ENCODE results near the gene FBXW7. TPM values are rescaled to one million over a fixed set of nuclear protein-coding genes. Genes with fewer than 3 reads are reported as not detected.

The FBXW7 gene
- polyA plus RNA-seq, 1 of the 3 experiments (the other 2 are of a cell fraction), result 7.7 TPM

DNA sequence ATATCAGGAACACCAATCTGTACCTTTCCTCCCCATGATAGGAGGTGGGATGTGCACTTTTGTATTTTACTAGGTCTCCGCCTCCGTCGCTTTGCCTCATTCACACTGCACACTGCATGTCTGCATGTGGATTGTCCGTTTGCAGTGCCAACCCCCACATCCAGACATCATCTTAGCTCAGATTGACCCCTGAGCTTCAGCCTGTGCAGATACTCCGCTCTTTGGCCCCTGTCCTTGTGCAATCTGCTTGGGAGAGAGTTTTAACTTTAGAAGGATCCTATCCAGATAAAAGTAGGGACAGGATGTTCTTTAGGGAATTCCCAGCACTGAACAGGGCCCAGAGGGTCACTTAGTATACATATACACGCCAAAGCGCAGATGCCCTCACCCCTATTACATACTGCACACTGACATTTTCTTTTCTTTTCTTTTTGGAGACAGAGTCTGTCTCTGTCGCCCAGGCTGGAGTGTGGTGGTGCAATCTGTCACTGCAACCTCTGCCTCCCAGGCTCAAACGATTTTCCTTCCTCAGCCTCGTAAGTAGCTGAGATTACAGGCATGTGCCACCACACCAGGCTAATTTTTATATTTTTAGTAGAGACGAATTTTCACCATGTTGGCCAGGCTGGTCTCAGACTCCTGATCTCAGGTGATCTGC is 43.3 kb upstream of the FBXW7 start:
- TF ChIP-seq RCOR1 (IDR thresholded peaks at IDR 0.05; ENCODE audit: low read length) (no peak), MXI1 (IDR thresholded peaks at IDR 0.05; ENCODE audit: low read depth, low read length) (no peak), CHD2 (IDR thresholded peaks at IDR 0.05; ENCODE audit: low read length, partially characterized antibody) (no peak), NFIC (IDR thresholded peaks at IDR 0.05; ENCODE audit: borderline replicate concordance) (no peak)
- TF ChIP-seq, protein P1, sequence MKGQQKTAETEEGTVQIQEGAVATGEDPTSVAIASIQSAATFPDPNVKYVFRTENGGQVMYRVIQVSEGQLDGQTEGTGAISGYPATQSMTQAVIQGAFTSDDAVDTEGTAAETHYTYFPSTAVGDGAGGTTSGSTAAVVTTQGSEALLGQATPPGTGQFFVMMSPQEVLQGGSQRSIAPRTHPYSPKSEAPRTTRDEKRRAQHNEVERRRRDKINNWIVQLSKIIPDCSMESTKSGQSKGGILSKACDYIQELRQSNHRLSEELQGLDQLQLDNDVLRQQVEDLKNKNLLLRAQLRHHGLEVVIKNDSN (IDR thresholded peaks at IDR 0.05; ENCODE audit: borderline replicate concordance, low read depth), result no peak
- TF ChIP-seq, protein P2, sequence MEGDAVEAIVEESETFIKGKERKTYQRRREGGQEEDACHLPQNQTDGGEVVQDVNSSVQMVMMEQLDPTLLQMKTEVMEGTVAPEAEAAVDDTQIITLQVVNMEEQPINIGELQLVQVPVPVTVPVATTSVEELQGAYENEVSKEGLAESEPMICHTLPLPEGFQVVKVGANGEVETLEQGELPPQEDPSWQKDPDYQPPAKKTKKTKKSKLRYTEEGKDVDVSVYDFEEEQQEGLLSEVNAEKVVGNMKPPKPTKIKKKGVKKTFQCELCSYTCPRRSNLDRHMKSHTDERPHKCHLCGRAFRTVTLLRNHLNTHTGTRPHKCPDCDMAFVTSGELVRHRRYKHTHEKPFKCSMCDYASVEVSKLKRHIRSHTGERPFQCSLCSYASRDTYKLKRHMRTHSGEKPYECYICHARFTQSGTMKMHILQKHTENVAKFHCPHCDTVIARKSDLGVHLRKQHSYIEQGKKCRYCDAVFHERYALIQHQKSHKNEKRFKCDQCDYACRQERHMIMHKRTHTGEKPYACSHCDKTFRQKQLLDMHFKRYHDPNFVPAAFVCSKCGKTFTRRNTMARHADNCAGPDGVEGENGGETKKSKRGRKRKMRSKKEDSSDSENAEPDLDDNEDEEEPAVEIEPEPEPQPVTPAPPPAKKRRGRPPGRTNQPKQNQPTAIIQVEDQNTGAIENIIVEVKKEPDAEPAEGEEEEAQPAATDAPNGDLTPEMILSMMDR (IDR thresholded peaks at IDR 0.05), result no peak
- TF ChIP-seq, protein P3, sequence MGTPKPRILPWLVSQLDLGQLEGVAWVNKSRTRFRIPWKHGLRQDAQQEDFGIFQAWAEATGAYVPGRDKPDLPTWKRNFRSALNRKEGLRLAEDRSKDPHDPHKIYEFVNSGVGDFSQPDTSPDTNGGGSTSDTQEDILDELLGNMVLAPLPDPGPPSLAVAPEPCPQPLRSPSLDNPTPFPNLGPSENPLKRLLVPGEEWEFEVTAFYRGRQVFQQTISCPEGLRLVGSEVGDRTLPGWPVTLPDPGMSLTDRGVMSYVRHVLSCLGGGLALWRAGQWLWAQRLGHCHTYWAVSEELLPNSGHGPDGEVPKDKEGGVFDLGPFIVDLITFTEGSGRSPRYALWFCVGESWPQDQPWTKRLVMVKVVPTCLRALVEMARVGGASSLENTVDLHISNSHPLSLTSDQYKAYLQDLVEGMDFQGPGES (IDR thresholded peaks at IDR 0.05; ENCODE audit: low read depth, low read length), result no peak
- Histone ChIP-seq H2AFZ (ENCODE audit: low read depth) (no peak overlapping the region), H3K27me3 (ENCODE audit: insufficient read depth) (no peaks in the 10 kb centered on the region), H3K27ac (ENCODE audit: low read depth in 2 of 2, low read length in 1 of 2) (no peak overlapping the region), H3K36me3 (replicated peaks in 1 of 2; ENCODE audit: control insufficient read depth in 1 of 2, insufficient read depth in 2 of 2, low read length in 1 of 2) (no peaks in the 10 kb centered on the region), H3K9ac (no peak overlapping the region), H3K4me1 (ENCODE audit: control insufficient read depth in 1 of 2, insufficient read depth in 2 of 2, low read depth in 1 of 2, low read length in 1 of 2) (no peaks in the 10 kb centered on the region; a peak in 1 of 4 replicates), H3K4me3 (ENCODE audit: low read depth in 2 of 2, low read length in 1 of 2) (no peak overlapping the region), H3F3A (replicated peaks; ENCODE audit: insufficient read depth) (no peaks in the 10 kb centered on the region), H4K20me1 (ENCODE audit: insufficient read depth) (no peaks in the 10 kb centered on the region), H3K79me2 (ENCODE audit: insufficient read depth) (no peaks in the 10 kb centered on the region), H3K9me3 (no peaks in the 10 kb centered on the region), H3K4me2 (no peak overlapping the region), H3K9me2 (no peaks in the 10 kb centered on the region)
- POLR2A ChIA-PET, result no interaction called here
- CTCF ChIA-PET, result interaction anchor here (1.1 to 2.9 kb wide), 3 partner anchors 10 to 78 kb away, joined by 3 to 13 read pairs (median 5); no protein-coding TSS in a partner anchor
- WGBS (ENCODE audit: low lambda C conversion rate), result 84% methylated on average over 11 of the region's 11 CpGs
- DNase-seq, result no peak

DNA sequence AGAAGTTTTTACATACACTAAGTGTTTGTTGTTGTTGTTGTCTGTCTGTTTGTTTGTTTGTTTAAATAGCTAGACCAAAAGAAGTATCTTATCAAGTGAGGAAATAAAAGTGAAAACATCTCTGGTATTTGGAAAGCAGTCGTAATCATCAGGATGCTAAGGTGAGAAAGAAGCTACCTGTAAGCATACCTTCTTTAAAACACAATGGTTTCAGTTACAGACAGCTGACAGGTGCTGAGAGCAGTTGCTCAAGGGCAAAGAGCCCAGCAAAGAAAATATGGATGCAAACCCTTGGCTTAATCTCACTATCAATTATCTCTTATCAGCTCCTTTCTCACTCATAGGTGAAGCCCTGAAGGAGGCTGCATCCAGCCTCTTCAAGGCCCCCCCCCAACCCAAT is 42.8 kb upstream of the FBXW7 start:
- H3K9me3 ChIP-seq, result no peaks in the 10 kb centered on the region
- no peak for DNase-seq
- ChIA-PET CTCF (interaction anchor here (0.9 to 2.9 kb wide), 4 partner anchors 11 to 78 kb away, joined by 3 to 13 read pairs (median 4); no protein-coding TSS in a partner anchor), POLR2A (no interaction called here)
- H3K36me3 ChIP-seq (replicated peaks in 1 of 2; ENCODE audit: control insufficient read depth in 1 of 2, insufficient read depth in 2 of 2, low read length in 1 of 2), result no peaks in the 10 kb centered on the region
- no peak for TF ChIP-seq MEF2A (IDR thresholded peaks at IDR 0.05; ENCODE audit: borderline replicate concordance, low read depth)
- no peak for TF ChIP-seq YY1 (IDR thresholded peaks at IDR 0.05; ENCODE audit: low read depth)
- no peak for TF ChIP-seq RAD21 (IDR thresholded peaks at IDR 0.05; ENCODE audit: low read length)
- no peak for TF ChIP-seq FOSL2 (IDR thresholded peaks at IDR 0.05; ENCODE audit: borderline replicate concordance, low read depth)
- TF ChIP-seq, protein P3 (IDR thresholded peaks at IDR 0.05; ENCODE audit: low read depth, low read length), result no peak
- no peak for TF ChIP-seq SIN3A (IDR thresholded peaks at IDR 0.05; ENCODE audit: borderline replicate concordance, low read depth, low read length)
- no peak for TF ChIP-seq TEAD4 (IDR thresholded peaks at IDR 0.05; ENCODE audit: borderline replicate concordance, insufficient read depth)
- TF ChIP-seq RFX5 (IDR thresholded peaks at IDR 0.05; ENCODE audit: low read length), result no peak
- no peak for TF ChIP-seq TCF12 (IDR thresholded peaks at IDR 0.05)
- TF ChIP-seq SMC3 (IDR thresholded peaks at IDR 0.05; ENCODE audit: low read depth, low read length), result no peak
- TF ChIP-seq, protein P4, sequence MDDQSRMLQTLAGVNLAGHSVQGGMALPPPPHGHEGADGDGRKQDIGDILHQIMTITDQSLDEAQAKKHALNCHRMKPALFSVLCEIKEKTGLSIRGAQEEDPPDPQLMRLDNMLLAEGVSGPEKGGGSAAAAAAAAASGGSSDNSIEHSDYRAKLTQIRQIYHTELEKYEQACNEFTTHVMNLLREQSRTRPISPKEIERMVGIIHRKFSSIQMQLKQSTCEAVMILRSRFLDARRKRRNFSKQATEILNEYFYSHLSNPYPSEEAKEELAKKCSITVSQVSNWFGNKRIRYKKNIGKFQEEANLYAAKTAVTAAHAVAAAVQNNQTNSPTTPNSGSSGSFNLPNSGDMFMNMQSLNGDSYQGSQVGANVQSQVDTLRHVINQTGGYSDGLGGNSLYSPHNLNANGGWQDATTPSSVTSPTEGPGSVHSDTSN (IDR thresholded peaks at IDR 0.05), result no peak
- no peak for TF ChIP-seq GATA2 (CRISPR knock-in tag; IDR thresholded peaks at IDR 0.05)
- no peak for TF ChIP-seq TAF1 (IDR thresholded peaks at IDR 0.05; ENCODE audit: borderline replicate concordance, low read depth, low read length)
- no peaks in the 10 kb centered on the region for H3F3A ChIP-seq (replicated peaks; ENCODE audit: insufficient read depth)
- no peak overlapping the region for H3K9ac ChIP-seq
- no peak overlapping the region for H2AFZ ChIP-seq (ENCODE audit: low read depth)
- H3K4me3 ChIP-seq (ENCODE audit: low read depth in 2 of 2, low read length in 1 of 2), result no peak overlapping the region
- no peak overlapping the region for H3K4me2 ChIP-seq
- no peaks in the 10 kb centered on the region for H4K20me1 ChIP-seq (ENCODE audit: insufficient read depth)
- H3K4me1 ChIP-seq (ENCODE audit: control insufficient read depth in 1 of 2, insufficient read depth in 2 of 2, low read depth in 1 of 2, low read length in 1 of 2), result no peaks in the 10 kb centered on the region; a peak in 1 of 4 replicates
- H3K9me2 ChIP-seq, result no peaks in the 10 kb centered on the region
- H3K27me3 ChIP-seq (ENCODE audit: insufficient read depth), result no peaks in the 10 kb centered on the region
- H3K27ac ChIP-seq (ENCODE audit: low read depth in 2 of 2, low read length in 1 of 2), result no peak overlapping the region
- no peaks in the 10 kb centered on the region for H3K79me2 ChIP-seq (ENCODE audit: insufficient read depth)
- WGBS (ENCODE audit: low lambda C conversion rate), result 88% methylated on average over 1 of the region's 1 CpG
